Ureter (tissue), 1 donor: Measurements from ENCODE around the gene ACAT2. TPM values are rescaled to one million over a fixed set of nuclear protein-coding genes. Genes with fewer than 3 reads are reported as not detected.
"Not testable (repeated sequence)": the region's sequence is repeated elsewhere in the genome, so short reads cannot be mapped to it uniquely, and the experiment has no call there.

Source experiments
- DNase-seq: peaks from one replicate; pipeline ENCODE4 v3.0.0-alpha.2; 2020; ENCODE audit warnings: low spot score
- total RNA-seq: library from RNA; stranded (reverse); gene quantifications from one replicate; pipeline ENCODE4 v1.2.4, GENCODE V29; 2023
- donor health status: DM: yes; HTN: yes; CAD: no.

ACAT2 gene
- total RNA-seq, 1 donor from 2014 or later = 42.1 TPM

DNA sequence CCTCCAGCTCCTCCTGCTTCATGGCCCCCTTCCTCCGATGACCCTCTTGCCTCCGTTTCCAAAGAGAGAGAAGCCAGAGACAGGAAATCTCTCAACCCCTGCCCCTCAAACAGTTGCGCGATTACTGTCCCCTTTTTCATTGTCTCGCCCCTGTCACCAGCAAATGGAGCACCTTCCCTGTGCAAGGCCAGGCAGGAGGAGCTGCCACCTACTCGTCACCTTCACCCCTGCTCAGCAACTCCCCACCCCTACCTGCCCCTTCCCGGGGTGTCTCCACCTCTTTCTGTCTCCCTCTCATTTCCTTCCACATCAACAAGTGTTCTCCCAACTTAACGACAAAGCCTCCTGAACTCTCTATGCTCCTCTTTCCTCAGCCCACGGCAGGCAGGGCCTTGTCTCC, 51.9 kb downstream of the ACAT2 start:
- no peak for DNase-seq

DNA sequence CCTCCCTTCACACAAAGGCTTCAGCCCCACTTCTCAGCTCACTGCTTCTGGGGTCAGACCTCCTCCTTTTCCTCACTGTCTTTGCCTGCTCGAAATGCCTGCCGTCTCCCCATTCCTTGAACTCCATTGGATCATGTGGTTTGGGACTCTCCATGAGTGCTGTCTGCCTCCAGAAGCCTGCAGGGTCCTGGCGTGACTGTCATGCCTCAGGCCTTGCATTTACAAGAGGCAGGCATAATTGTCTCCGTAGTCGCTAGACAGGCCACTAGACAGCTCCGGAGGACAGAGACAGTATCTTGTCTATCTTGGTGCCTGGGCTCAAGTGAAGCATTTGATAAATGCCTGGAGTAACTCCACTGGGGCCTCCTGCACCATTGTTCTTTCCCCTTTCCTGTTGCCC, 53.6 kb downstream of the ACAT2 start:
- no peak for DNase-seq

DNA sequence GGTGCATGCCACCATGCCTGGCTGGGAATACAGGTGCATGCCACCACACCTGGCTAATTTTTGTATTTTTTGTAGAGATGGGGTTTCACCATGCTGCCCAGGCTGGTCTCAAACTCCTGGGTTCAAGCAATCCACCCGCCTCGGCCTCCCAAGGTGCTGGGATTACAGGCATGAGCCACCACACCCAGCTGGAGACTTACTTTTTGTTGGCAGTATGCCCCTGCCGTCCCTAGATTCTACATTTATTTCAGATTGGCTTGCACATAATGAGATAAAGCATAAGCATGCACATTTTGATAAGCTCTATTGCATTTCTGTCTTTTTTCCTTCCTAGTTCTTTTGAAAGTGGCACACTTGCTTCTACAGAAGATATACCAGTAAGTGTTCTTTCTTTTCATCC, 54.9 kb downstream of the ACAT2 start:
- not testable (repeated sequence) for DNase-seq

DNA sequence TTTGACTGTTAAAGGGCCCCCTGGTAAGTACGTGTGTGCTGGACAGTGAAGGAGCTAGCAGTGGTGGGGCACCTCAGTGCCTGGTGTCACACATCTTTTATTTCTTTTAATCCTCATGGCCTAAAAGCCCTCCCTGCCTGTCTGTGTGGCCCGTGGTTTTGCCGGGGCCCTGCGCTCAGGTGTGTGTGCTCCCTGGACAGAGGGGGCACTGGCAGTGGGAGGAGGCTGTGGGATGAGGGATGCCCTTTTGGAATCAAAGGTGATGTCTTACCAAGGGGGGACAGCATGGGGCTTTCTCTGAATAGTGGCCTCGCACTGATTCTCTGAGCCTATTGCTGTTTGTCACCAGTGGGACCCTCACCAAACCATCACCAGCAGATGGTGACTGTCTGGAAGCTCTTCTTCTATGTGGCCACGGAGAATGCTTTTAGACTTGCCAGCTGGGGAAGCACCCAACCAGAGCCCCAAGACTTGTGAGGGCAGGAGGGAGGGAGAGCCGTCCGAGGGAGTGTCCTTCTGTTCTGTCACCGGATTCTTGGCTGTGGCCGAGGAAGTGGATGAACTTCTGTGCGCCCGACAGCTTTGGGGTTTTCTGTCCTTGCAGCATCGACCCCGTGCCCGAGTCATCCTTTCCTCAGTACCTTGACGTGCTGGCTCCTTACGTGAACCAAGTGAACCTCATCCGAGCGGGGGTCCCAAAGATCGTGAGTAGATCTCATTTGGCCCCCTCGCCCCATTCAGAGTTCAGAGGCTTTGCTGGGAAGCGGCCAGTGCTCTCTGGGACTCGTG, 56.3 kb downstream of the ACAT2 start:
- DNase-seq = no peak

DNA sequence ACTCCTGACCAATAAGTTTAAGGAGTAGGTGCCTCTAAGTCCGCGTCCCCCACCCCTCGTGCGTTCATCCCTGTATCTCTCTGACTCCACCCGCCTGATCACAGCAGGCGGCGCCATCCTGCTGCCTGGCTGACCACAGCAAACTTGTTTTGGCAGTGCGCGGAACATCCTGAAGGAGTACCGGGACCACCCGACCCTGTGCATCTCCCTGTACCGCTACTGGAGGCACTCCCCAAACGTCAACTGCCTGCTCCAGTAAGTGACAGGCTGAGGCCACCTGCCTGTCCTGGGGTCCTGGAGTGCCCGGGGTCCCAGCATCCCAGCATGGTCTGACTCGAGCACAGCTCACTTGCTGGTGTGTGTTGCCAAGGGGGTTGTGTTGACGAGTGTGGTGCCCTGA, 57.3 kb downstream of the ACAT2 start:
- DNase-seq = no peak

DNA sequence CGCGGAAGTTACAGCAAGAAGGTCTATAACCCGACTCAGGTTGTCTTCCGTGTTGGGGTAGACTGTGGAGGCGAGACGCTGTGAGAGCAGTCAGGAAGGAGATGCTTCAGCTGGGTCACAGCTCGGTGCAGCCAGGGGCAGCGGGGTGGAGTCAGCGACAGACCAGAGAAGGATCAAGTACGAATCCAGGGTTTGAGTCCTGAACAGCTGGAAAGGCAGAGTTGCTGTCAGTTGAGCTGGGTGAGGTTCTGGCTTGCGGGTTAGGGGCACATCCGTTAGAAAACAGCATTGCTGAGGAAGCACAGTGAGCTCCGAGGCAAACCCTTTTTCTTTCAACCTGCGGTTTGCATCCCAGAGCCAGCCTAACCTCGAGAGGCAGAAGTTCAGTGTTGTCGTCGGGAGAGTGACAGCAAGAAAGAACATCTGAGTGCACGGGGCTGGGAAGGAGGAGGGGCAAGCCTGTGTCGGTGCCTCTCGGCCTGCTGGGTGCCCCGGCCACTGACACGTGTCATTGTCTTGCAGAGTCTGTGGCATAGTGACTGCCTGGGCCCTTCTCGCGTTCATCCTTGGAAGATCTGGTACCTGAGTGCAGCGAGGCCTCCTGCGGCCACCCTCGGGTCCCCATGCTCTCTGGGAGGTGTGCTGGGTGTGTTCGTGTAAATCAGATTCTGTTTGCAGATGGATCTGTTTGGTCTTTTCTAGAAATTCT, 58.2 kb downstream of the ACAT2 start:
- DNase-seq = no peak

DNA sequence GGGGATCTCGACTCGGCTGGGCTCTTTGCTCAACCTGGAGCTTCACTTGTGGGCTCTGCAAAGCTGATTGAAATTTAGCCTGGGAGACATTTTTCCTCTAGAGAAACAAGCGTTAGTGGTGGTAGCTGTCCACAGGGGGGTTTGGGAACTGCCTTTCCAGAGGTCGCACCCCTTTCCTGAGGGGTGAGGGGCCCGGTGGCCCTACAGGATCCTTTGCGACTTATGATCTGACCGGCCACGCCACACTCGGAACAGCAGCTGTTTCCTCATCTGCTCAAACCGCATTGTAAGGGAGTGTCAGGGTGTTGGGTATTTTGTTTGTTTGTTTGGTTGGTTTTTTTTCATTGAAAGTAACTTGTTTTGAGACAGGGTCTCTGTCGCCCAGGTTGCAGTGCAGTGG, 59.3 kb downstream of the ACAT2 start:
- no peak for DNase-seq

DNA sequence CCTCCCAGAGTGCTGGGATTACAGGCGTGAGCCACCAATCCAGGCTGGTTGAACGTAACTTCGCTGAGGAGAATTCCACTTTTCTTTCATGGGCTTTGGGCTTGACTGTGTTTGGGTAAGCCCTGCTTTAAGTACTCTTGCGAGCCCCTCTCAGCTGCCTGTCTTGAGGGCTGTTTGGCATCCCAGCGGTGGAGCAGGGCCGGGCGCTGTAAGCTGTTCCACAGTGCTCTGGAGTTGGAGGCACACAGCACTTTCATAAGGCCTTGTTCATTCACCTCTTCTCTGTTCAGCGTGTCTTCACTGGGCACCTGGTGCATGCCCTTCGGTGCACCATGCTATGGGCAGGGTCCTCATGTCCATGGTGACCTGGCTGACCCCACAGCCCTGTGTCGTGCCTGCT, 59.9 kb downstream of the ACAT2 start:
- DNase-seq = no peak

DNA sequence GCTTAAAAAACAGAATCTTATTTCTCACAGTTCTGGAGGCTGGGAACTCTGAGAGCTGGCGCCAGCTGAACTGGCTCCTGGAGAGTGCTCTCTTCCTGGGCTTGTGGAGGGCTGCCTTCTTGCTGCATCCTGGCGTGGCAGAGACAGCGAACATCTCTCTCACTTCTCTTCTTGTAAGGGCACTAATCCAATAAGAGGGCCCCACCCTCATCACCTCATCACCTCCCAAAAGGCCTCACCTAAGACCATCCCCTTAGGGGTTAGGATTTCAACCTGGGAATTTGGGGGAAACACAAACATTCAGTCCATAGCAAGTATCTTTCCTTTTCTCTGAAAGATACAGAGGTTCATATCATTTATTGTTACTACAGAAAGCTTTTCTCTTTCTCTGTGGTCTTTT, 62.1 kb downstream of the ACAT2 start:
- DNase-seq = no peak

DNA sequence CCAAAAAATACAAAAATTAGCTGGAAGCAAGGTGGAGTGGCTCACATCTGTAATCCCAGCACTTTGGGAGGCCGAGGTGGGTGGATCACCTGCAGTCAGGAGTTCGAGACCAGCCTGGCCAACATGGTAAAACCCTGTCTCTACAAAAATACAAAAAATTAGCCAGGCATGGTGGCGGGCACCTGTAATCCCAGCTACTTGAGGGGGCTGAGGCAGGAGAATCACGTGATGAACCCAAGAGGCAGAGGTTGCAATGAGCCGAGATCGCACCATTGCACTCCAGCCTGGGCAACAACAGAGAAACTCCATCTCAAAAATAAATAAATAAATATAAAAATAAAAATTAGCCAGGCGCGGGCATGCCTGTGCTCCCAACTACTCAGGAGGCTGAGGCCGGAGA, 62.8 kb downstream of the ACAT2 start:
- DNase-seq = not testable (repeated sequence)

DNA sequence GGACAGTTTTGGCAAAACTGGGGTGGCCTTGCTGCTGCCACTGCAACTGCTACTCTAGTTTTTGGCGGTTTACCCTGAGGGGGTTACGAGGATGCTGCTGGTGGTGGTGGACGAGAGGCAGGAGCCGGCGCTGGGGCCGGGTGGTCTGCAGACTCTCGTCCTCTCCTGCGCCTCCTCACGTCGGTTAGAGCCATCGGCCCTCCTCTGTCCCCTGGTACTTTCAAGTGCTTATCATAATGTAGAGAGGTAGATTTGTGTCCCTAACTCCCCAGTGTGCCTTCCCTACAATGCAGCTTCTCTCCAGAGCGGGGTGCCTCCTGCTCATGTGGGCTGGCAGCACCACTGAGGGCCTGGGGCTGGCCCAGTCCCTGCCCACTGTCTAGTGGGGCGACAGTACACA, 64.2 kb downstream of the ACAT2 start:
- no peak for DNase-seq

DNA sequence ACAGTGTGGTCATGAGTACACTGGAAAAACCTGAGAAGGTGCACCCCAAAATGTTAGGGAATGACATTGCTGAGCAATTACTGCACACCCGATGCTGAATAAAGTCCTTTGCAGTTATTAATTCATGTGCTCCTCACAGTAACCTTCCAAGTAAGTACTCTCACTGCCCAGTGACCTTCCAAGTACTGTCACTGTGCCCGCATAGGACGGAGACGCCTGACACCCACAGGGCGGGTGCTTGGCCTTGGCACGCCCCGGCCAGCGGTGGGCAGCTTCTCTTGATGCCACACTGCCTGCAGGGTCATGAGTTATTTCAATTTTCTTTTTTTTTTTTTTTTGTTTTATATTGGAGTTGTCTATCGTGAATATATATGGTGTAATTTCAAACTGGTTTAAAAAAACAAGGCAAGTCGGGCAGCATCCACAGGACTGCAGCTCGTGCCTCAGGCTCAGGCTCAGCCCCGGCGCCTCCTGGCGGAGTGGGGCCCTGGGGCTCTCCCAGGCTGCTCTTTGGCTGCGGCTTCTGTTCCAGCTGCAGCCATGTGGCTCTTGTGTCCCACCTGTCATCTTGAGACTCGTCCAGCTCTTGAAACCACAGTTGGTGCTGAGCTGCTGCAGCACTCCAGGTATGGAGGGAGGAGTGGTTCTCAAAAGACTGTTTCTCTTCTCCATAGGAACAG, 65.3 kb downstream of the ACAT2 start:
- DNase-seq = no peak

DNA sequence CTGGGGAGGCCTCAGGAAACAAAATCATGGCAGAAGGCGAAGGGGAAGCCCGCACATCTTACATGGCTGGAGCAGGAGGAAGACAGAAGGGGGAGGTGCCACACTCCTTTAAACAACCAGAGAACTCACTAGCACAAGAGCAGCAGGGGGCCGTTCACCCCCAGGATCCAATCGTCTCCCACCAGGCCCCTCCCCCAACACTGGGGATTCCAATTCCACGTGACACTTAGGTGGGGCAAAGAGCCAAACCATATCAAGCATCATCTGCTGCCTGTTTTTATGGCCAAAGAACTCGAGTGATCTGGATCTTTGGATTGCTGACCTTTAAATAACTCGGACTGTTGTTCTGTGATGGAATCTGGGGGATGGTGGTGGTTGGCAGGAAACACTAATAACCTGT, 66.2 kb downstream of the ACAT2 start:
- no peak for DNase-seq

Other genes starting within 250 kb of the ACAT2 start
- gene SOD2, start 68.8 kb upstream of the ACAT2 start, total RNA-seq = 238 TPM
- gene WTAP, start 34.5 kb upstream of the ACAT2 start, total RNA-seq = 111 TPM
- 153 TPM for gene TCP1, start 27.6 kb downstream of the ACAT2 start, total RNA-seq
- gene MRPL18, start 28.4 kb downstream of the ACAT2 start, total RNA-seq = 69.6 TPM
- gene PNLDC1, start 38.2 kb downstream of the ACAT2 start, total RNA-seq = not detected
- not detected for gene MAS1, start 128.9 kb downstream of the ACAT2 start, total RNA-seq
- 87.3 TPM for gene IGF2R, start 207.0 kb downstream of the ACAT2 start, total RNA-seq